ENCODE results near the gene ACY1.

DNA sequence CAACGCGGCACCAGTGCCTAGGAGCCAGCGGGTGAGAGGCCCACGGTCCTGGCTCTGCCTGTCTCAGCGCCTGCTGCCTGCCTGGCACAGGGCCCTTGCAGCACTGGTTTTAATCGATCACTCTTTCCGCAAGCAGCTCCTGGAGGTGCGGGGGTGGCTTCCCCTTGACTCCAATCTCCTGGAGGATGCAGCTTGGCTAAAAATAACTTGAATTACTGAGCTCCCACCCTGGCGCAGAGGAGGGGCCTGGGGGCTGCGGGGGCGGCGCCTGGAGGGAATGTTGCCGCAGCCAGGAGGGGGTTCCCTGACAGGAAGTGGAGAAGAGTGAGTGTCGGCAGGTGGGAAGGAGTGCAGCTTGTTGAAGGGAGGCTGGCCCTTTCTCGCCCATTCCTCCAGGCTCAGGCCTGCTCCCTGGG, 22.2 kb downstream of the ACY1 start:
- TF ChIP-seq, protein P1, sequence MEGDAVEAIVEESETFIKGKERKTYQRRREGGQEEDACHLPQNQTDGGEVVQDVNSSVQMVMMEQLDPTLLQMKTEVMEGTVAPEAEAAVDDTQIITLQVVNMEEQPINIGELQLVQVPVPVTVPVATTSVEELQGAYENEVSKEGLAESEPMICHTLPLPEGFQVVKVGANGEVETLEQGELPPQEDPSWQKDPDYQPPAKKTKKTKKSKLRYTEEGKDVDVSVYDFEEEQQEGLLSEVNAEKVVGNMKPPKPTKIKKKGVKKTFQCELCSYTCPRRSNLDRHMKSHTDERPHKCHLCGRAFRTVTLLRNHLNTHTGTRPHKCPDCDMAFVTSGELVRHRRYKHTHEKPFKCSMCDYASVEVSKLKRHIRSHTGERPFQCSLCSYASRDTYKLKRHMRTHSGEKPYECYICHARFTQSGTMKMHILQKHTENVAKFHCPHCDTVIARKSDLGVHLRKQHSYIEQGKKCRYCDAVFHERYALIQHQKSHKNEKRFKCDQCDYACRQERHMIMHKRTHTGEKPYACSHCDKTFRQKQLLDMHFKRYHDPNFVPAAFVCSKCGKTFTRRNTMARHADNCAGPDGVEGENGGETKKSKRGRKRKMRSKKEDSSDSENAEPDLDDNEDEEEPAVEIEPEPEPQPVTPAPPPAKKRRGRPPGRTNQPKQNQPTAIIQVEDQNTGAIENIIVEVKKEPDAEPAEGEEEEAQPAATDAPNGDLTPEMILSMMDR (IDR thresholded peaks at IDR 0.05; ENCODE audit: low read depth, low read length, poor library complexity, severe bottlenecking), result no peak
- TF ChIP-seq EZH2phosphoT487 (IDR thresholded peaks at IDR 0.05; ENCODE audit: borderline replicate concordance, low read length), result no peak
